ENCODE data around the gene IL17RB. TPM values are rescaled to one million over a fixed set of nuclear protein-coding genes. Genes with fewer than 3 reads are reported as not detected.

The IL17RB gene
- total and polyA plus RNA-seq, 4 donors = 0.23 to 1.9 (median 0.74) TPM

- H3K9me3 ChIP-seq (ENCODE audit: control insufficient read depth, low read length) = no peaks in the 10 kb centered on the region
- H3K4me3 ChIP-seq (ENCODE audit: low read length in 2 of 2) = no peak overlapping the region
- no peaks in the 10 kb centered on the region for H3K4me1 ChIP-seq (ENCODE audit: control insufficient read depth in 1 of 2, insufficient read depth in 2 of 2, low read length in 2 of 2)
- H3K27me3 ChIP-seq (ENCODE audit: control insufficient read depth in 1 of 2, insufficient read depth in 2 of 2, low read length in 1 of 2) = no peaks in the 10 kb centered on the region
- DNase-seq (no peak), ATAC-seq (ENCODE audit: low FRiP score) (no peak)
- WGBS, 2 donors = 86 to 94% methylated on average over 5 of the region's 5 CpGs
- H3K36me3 ChIP-seq (ENCODE audit: control insufficient read depth in 1 of 2, insufficient read depth in 2 of 2, low read length in 1 of 2) = no peaks in the 10 kb centered on the region
- no peak overlapping the region for H3K27ac ChIP-seq (ENCODE audit: low read depth in 1 of 2, low read length in 2 of 2)
- intact Hi-C loops (cut with DNase I) = no loop called here
Measured at GRCh38 chr3:53833700-53834099, 12.7 kb upstream of the IL17RB start.

- Histone ChIP-seq H3K27ac (ENCODE audit: low read depth in 1 of 2, low read length in 2 of 2) (no peak overlapping the region), H3K4me3 (ENCODE audit: low read length in 2 of 2) (no peak overlapping the region), H3K9me3 (ENCODE audit: control insufficient read depth, low read length) (no peaks in the 10 kb centered on the region), H3K27me3 (ENCODE audit: control insufficient read depth in 1 of 2, insufficient read depth in 2 of 2, low read length in 1 of 2) (no peaks in the 10 kb centered on the region), H3K4me1 (ENCODE audit: control insufficient read depth in 1 of 2, insufficient read depth in 2 of 2, low read length in 2 of 2) (no peaks in the 10 kb centered on the region), H3K36me3 (ENCODE audit: control insufficient read depth in 1 of 2, insufficient read depth in 2 of 2, low read length in 1 of 2) (no peaks in the 10 kb centered on the region)
- intact Hi-C loops (cut with DNase I) = no loop called here
- DNase-seq (no peak), ATAC-seq (ENCODE audit: low FRiP score) (no peak)
- 97% methylated on average over 6 of the region's 6 CpGs for WGBS, 2 donors
Measured at GRCh38 chr3:53834429-53835095, 11.8 kb upstream of the IL17RB start.

- ATAC-seq (ENCODE audit: low FRiP score) (no peak), DNase-seq (no peak)
- H3K4me1 ChIP-seq (ENCODE audit: control insufficient read depth in 1 of 2, insufficient read depth in 2 of 2, low read length in 2 of 2) = no peaks in the 10 kb centered on the region
- WGBS, 2 donors = 75 to 90% methylated on average over 1 of the region's 1 CpG
- no peak overlapping the region for H3K27ac ChIP-seq (ENCODE audit: low read depth in 1 of 2, low read length in 2 of 2)
- intact Hi-C loops (cut with DNase I) = no loop called here
- no peak overlapping the region for H3K4me3 ChIP-seq (ENCODE audit: low read length in 2 of 2)
- no peaks in the 10 kb centered on the region for H3K36me3 ChIP-seq (ENCODE audit: control insufficient read depth in 1 of 2, insufficient read depth in 2 of 2, low read length in 1 of 2)
- H3K9me3 ChIP-seq (ENCODE audit: control insufficient read depth, low read length) = no peaks in the 10 kb centered on the region
- no peaks in the 10 kb centered on the region for H3K27me3 ChIP-seq (ENCODE audit: control insufficient read depth in 1 of 2, insufficient read depth in 2 of 2, low read length in 1 of 2)
Measured at GRCh38 chr3:53835257-53835656, 11.1 kb upstream of the IL17RB start.

GRCh38 chr3:53836084-53836872 lies 10.1 kb upstream of the IL17RB start:
- DNase-seq (no peak), ATAC-seq (ENCODE audit: low FRiP score) (no peak)
- Histone ChIP-seq H3K27ac (ENCODE audit: low read depth in 1 of 2, low read length in 2 of 2) (no peak overlapping the region), H3K27me3 (ENCODE audit: control insufficient read depth in 1 of 2, insufficient read depth in 2 of 2, low read length in 1 of 2) (no peaks in the 10 kb centered on the region), H3K4me1 (ENCODE audit: control insufficient read depth in 1 of 2, insufficient read depth in 2 of 2, low read length in 2 of 2) (no peaks in the 10 kb centered on the region), H3K4me3 (ENCODE audit: low read length in 2 of 2) (no peak overlapping the region), H3K36me3 (ENCODE audit: control insufficient read depth in 1 of 2, insufficient read depth in 2 of 2, low read length in 1 of 2) (no peaks in the 10 kb centered on the region), H3K9me3 (ENCODE audit: control insufficient read depth, low read length) (no peaks in the 10 kb centered on the region)
- intact Hi-C loops (cut with DNase I) = no loop called here
- 94 to 97% methylated on average over 9 of the region's 9 CpGs for WGBS, 2 donors

- H3K27me3 ChIP-seq (ENCODE audit: control insufficient read depth in 1 of 2, insufficient read depth in 2 of 2, low read length in 1 of 2) = no peaks in the 10 kb centered on the region
- H3K9me3 ChIP-seq (ENCODE audit: control insufficient read depth, low read length) = no peaks in the 10 kb centered on the region
- no peak overlapping the region for H3K27ac ChIP-seq (ENCODE audit: low read depth in 1 of 2, low read length in 2 of 2)
- H3K4me1 ChIP-seq (ENCODE audit: control insufficient read depth in 1 of 2, insufficient read depth in 2 of 2, low read length in 2 of 2) = no peaks in the 10 kb centered on the region
- 88 to 90% methylated on average over 10 of the region's 10 CpGs for WGBS, 2 donors
- no peak overlapping the region for H3K4me3 ChIP-seq (ENCODE audit: low read length in 2 of 2)
- ATAC-seq (ENCODE audit: low FRiP score) (no peak), DNase-seq (no peak)
- H3K36me3 ChIP-seq (ENCODE audit: control insufficient read depth in 1 of 2, insufficient read depth in 2 of 2, low read length in 1 of 2) = no peaks in the 10 kb centered on the region
- intact Hi-C loops (cut with DNase I) = no loop called here
Measured at GRCh38 chr3:53837331-53837730, 9.0 kb upstream of the IL17RB start.

- no peaks in the 10 kb centered on the region for H3K4me1 ChIP-seq (ENCODE audit: control insufficient read depth in 1 of 2, insufficient read depth in 2 of 2, low read length in 2 of 2)
- DNase-seq = no peak
- no peaks in the 10 kb centered on the region for H3K36me3 ChIP-seq (ENCODE audit: control insufficient read depth in 1 of 2, insufficient read depth in 2 of 2, low read length in 1 of 2)
- H3K27ac ChIP-seq (ENCODE audit: low read depth in 1 of 2, low read length in 2 of 2) = no peak overlapping the region
- intact Hi-C loops (cut with DNase I) = no loop called here
- no peak for ATAC-seq (ENCODE audit: low FRiP score)
- no peaks in the 10 kb centered on the region for H3K9me3 ChIP-seq (ENCODE audit: control insufficient read depth, low read length)
- 89 to 90% methylated on average over 5 of the region's 5 CpGs for WGBS, 2 donors
- no peak overlapping the region for H3K4me3 ChIP-seq (ENCODE audit: low read length in 2 of 2)
- no peaks in the 10 kb centered on the region for H3K27me3 ChIP-seq (ENCODE audit: control insufficient read depth in 1 of 2, insufficient read depth in 2 of 2, low read length in 1 of 2)
Measured at GRCh38 chr3:53841296-53841695, 5.1 kb upstream of the IL17RB start.

- H3K27me3 ChIP-seq (ENCODE audit: control insufficient read depth in 1 of 2, insufficient read depth in 2 of 2, low read length in 1 of 2) = no peaks in the 10 kb centered on the region
- H3K4me3 ChIP-seq (ENCODE audit: low read length in 2 of 2) = no peak overlapping the region
- no peaks in the 10 kb centered on the region for H3K9me3 ChIP-seq (ENCODE audit: control insufficient read depth, low read length)
- ATAC-seq (ENCODE audit: low FRiP score) (no peak), DNase-seq (no peak)
- WGBS, 2 donors = 49 to 56% methylated on average over 12 of the region's 12 CpGs
- H3K4me1 ChIP-seq (ENCODE audit: control insufficient read depth in 1 of 2, insufficient read depth in 2 of 2, low read length in 2 of 2) = peaks cover 0 to 1% of the 10 kb centered on the region in 2 donors
- no peaks in the 10 kb centered on the region for H3K36me3 ChIP-seq (ENCODE audit: control insufficient read depth in 1 of 2, insufficient read depth in 2 of 2, low read length in 1 of 2)
- no peak overlapping the region for H3K27ac ChIP-seq (ENCODE audit: low read depth in 1 of 2, low read length in 2 of 2)
- intact Hi-C loops (cut with DNase I) = no loop called here
Measured at GRCh38 chr3:53842436-53843194, 3.8 kb upstream of the IL17RB start.

GRCh38 chr3:53843195-53844177 lies 2.9 kb upstream of the IL17RB start:
- Histone ChIP-seq H3K27ac (ENCODE audit: low read depth in 1 of 2, low read length in 2 of 2) (no peak overlapping the region), H3K9me3 (ENCODE audit: control insufficient read depth, low read length) (no peaks in the 10 kb centered on the region), H3K4me1 (ENCODE audit: control insufficient read depth in 1 of 2, insufficient read depth in 2 of 2, low read length in 2 of 2) (peaks cover 0 to 1% of the 10 kb centered on the region in 2 donors), H3K4me3 (ENCODE audit: low read length in 2 of 2) (no peak overlapping the region), H3K27me3 (ENCODE audit: control insufficient read depth in 1 of 2, insufficient read depth in 2 of 2, low read length in 1 of 2) (no peaks in the 10 kb centered on the region), H3K36me3 (ENCODE audit: control insufficient read depth in 1 of 2, insufficient read depth in 2 of 2, low read length in 1 of 2) (no peaks in the 10 kb centered on the region)
- no peak for ATAC-seq (ENCODE audit: low FRiP score)
- intact Hi-C loops (cut with DNase I) = no loop called here
- no peak for DNase-seq
- 89 to 92% methylated on average over 10 of the region's 10 CpGs for WGBS, 2 donors

Measured in aorta (tissue), 5 donors.